ENCODE results near the gene XYLT1. TPM values are rescaled to one million over a fixed set of nuclear protein-coding genes. Genes with fewer than 3 reads are reported as not detected.

The XYLT1 gene
- total RNA-seq, 3 donors from 2014 or later = 1.9 to 3.1 (median 2.3) TPM

GRCh38 chr16:17067882-17068281, 402.9 kb downstream of the XYLT1 start:
- Mint-ChIP-seq H3K4me3 (no peak overlapping the region), H3K27me3 (ENCODE audit: low read depth) (no peaks in the 10 kb centered on the region), H3K4me1 (ENCODE audit: low read depth) (peaks cover 26% of the 10 kb centered on the region), H3K9me3 (no peaks in the 10 kb centered on the region), H3K36me3 (ENCODE audit: insufficient read depth) (no peaks in the 10 kb centered on the region)
- DNase-seq (no peak), ATAC-seq (no peak)

- no peak overlapping the region for H3K4me3 Mint-ChIP-seq
- H3K36me3 Mint-ChIP-seq (ENCODE audit: insufficient read depth) = no peaks in the 10 kb centered on the region
- peaks cover 4% of the 10 kb centered on the region for H3K4me1 Mint-ChIP-seq (ENCODE audit: low read depth)
- DNase-seq (no peak), ATAC-seq (no peak)
- no peaks in the 10 kb centered on the region for H3K9me3 Mint-ChIP-seq
- H3K27me3 Mint-ChIP-seq (ENCODE audit: low read depth) = no peaks in the 10 kb centered on the region
These were observed 407.3 kb downstream of the XYLT1 start for GRCh38 chr16:17063201-17064139.

- no peak for ATAC-seq
- no peaks in the 10 kb centered on the region for H3K36me3 Mint-ChIP-seq (ENCODE audit: insufficient read depth)
- DNase-seq = no peak
- no peaks in the 10 kb centered on the region for H3K27me3 Mint-ChIP-seq (ENCODE audit: low read depth)
- H3K4me1 Mint-ChIP-seq (ENCODE audit: low read depth) = peaks cover 4% of the 10 kb centered on the region
- no peak overlapping the region for H3K4me3 Mint-ChIP-seq
- no peaks in the 10 kb centered on the region for H3K9me3 Mint-ChIP-seq
These were observed 408.1 kb downstream of the XYLT1 start for GRCh38 chr16:17062676-17063075.

- H3K27me3 Mint-ChIP-seq (ENCODE audit: low read depth) = no peaks in the 10 kb centered on the region
- ATAC-seq (no peak), DNase-seq (no peak)
- no peaks in the 10 kb centered on the region for H3K9me3 Mint-ChIP-seq
- peaks cover 4% of the 10 kb centered on the region for H3K4me1 Mint-ChIP-seq (ENCODE audit: low read depth)
- no peak overlapping the region for H3K4me3 Mint-ChIP-seq
- H3K36me3 Mint-ChIP-seq (ENCODE audit: insufficient read depth) = no peaks in the 10 kb centered on the region
These were observed 409.4 kb downstream of the XYLT1 start for GRCh38 chr16:17061326-17061725.

GRCh38 chr16:17058471-17058870, 412.3 kb downstream of the XYLT1 start:
- no peaks in the 10 kb centered on the region for H3K9me3 Mint-ChIP-seq
- H3K36me3 Mint-ChIP-seq (ENCODE audit: insufficient read depth) = no peaks in the 10 kb centered on the region
- no peaks in the 10 kb centered on the region for H3K27me3 Mint-ChIP-seq (ENCODE audit: low read depth)
- H3K4me1 Mint-ChIP-seq (ENCODE audit: low read depth) = peaks cover 4% of the 10 kb centered on the region
- no peak overlapping the region for H3K4me3 Mint-ChIP-seq
- DNase-seq (no peak), ATAC-seq (no peak)

GRCh38 chr16:17056666-17057065, 414.1 kb downstream of the XYLT1 start:
- ATAC-seq (no peak), DNase-seq (no peak)
- Mint-ChIP-seq H3K9me3 (peaks cover 12% of the 10 kb centered on the region), H3K4me3 (no peak overlapping the region), H3K4me1 (ENCODE audit: low read depth) (peaks cover 4% of the 10 kb centered on the region), H3K27me3 (ENCODE audit: low read depth) (no peaks in the 10 kb centered on the region), H3K36me3 (ENCODE audit: insufficient read depth) (peaks cover 1% of the 10 kb centered on the region)

GRCh38 chr16:17053536-17054160, 417.1 kb downstream of the XYLT1 start:
- no peaks in the 10 kb centered on the region for H3K27me3 Mint-ChIP-seq (ENCODE audit: low read depth)
- DNase-seq = no peak
- peaks cover 3% of the 10 kb centered on the region for H3K36me3 Mint-ChIP-seq (ENCODE audit: insufficient read depth)
- H3K4me3 Mint-ChIP-seq = no peak overlapping the region
- H3K4me1 Mint-ChIP-seq (ENCODE audit: low read depth) = no peaks in the 10 kb centered on the region
- peaks cover 25% of the 10 kb centered on the region for H3K9me3 Mint-ChIP-seq
- ATAC-seq = no peak

Measured in activated T-cell treated with anti-CD3 and anti-CD28 coated beads, Interleukin-2, amount 50 U/mL, for 4 hours (primary cell).